Testis (tissue), 3 donors: ENCODE results near the gene KNG1. TPM values are rescaled to one million over a fixed set of nuclear protein-coding genes. Genes with fewer than 3 reads are reported as not detected.
A peak's percentile ranks its signal among the peaks of the same experiment; 100 is the strongest.

ENCODE experiments used
- DNase-seq: peaks from one replicate; pipeline ENCODE4 v3.0.0-alpha.2; 2019
- H3K27ac ChIP-seq, 2 donors: fragments of 200-600 bp; sonication (generic); one replicate each; pipeline ENCODE4 v1.5.1; 2019
- H3K27me3 ChIP-seq: fragments of 200-600 bp; sonication (generic); one replicate; pipeline ENCODE4 v1.5.1; 2019
- H3K36me3 ChIP-seq: fragments of 200-600 bp; sonication (generic); one replicate; pipeline ENCODE4 v1.5.1; 2017; ENCODE audit warnings: low read depth; ENCODE audit errors: missing control alignments
- H3K4me1 ChIP-seq: fragments of 200-600 bp; sonication (generic); one replicate; pipeline ENCODE4 v1.5.1; 2019
- H3K4me3 ChIP-seq, 2 donors: fragments of 200-600 bp; sonication (generic); one replicate each; pipeline ENCODE4 v1.5.1; 2017 to 2019
- H3K9me3 ChIP-seq: fragments of 200-600 bp; sonication (generic); one replicate; pipeline ENCODE4 v1.5.1; 2017
- POLR2A ChIP-seq: fragments of 450-650 bp; IDR thresholded peaks from one replicate; pipeline ENCODE4 v1.6.1; 2017; ENCODE audit warnings: antibody characterized with exemption, mild to moderate bottlenecking, moderate library complexity
- WGBS, 2 donors: methylation state at CpG; one replicate each; pipeline ENCODE4 v1.1.5; 2018; 5-methylcytosine and 5-hydroxymethylcytosine counted together
- intact Hi-C: fragments of 100-400 bp; cut with DNase I; formaldehyde crosslinking; loops from one replicate; pipeline ENCODE4 v1.15.1; 2023; ENCODE audit warnings: low total_unique reads
- polyA plus RNA-seq: library from polyadenylated mRNA; stranded (reverse); fragments of 350-450 nt; fragmentation: Illumina TruSeq; extraction: RNeasy Lipid Tissue Mini Kit (QIAGEN cat#74804); gene quantifications from one replicate; pipeline ENCODE4 v1.2.3, GENCODE V29; 2014; ENCODE audit warnings: low read depth, low replicate concordance; ENCODE audit not compliant: insufficient read depth
- total RNA-seq, 2 donors: library from RNA; depleted of rRNA; stranded (reverse); fragments of >200 nt; gene quantifications; one replicate each; pipeline ENCODE4 v1.2.3, GENCODE V29; 2016
- TF ChIP-seq, protein P1 (sequence below), 3 experiments: fragments of 450-650 bp in 2 of 3; fragments of 200-600 bp in 1 of 3; sonication (generic) in 1 of 3; IDR thresholded peaks; one replicate each; pipeline ENCODE4 v1.5.1; 2016 to 2019; ENCODE audit warnings: antibody characterized with exemption in 3 of 3, mild to moderate bottlenecking in 2 of 3, moderate library complexity in 1 of 3

The KNG1 gene
- total and polyA plus RNA-seq, 3 donors from 2014 or later: 0.31 to 0.43 (median 0.34) TPM

DNA sequence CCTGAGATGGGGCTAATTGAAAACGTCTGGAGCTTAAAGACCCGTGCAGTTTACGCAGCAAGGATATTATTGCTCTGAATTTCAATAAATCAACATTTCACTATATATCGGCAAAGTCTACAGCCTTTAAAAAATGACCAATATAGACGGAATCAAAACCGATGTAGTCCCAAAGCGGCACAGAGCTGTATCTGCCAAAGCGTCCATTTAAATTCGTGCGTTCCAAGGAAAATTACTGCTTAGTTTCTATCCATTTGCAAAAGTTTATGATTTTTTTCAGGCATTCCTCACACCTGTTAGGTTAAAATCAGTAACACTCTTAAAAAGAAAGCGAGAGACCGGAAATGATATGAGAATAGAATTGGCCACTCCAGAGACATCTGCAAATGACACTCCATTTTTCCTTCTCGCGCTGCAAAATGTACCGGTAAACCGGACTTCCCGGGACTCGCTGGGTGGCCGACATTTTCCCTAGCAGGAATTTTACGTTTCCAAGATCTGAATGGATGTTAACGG, 65.4 kb downstream of the KNG1 start:
- Histone ChIP-seq H3K27ac (peak overlapping the region; percentile 100), H3K9me3 (no peaks in the 10 kb centered on the region), H3K27me3 (no peaks in the 10 kb centered on the region), H3K36me3 (no peaks in the 10 kb centered on the region), H3K4me1 (peaks cover 18% of the 10 kb centered on the region), H3K4me3 (peak overlapping the region; percentile 98 to 99)
- 2 to 6% methylated on average over 21 of the region's 21 CpGs for WGBS, 2 donors
- no peak for TF ChIP-seq POLR2A
- TF ChIP-seq, protein P1, sequence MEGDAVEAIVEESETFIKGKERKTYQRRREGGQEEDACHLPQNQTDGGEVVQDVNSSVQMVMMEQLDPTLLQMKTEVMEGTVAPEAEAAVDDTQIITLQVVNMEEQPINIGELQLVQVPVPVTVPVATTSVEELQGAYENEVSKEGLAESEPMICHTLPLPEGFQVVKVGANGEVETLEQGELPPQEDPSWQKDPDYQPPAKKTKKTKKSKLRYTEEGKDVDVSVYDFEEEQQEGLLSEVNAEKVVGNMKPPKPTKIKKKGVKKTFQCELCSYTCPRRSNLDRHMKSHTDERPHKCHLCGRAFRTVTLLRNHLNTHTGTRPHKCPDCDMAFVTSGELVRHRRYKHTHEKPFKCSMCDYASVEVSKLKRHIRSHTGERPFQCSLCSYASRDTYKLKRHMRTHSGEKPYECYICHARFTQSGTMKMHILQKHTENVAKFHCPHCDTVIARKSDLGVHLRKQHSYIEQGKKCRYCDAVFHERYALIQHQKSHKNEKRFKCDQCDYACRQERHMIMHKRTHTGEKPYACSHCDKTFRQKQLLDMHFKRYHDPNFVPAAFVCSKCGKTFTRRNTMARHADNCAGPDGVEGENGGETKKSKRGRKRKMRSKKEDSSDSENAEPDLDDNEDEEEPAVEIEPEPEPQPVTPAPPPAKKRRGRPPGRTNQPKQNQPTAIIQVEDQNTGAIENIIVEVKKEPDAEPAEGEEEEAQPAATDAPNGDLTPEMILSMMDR (IDR thresholded peaks at IDR 0.05): no peak
- intact Hi-C loops: no loop called here
- DNase-seq: no peak

DNA sequence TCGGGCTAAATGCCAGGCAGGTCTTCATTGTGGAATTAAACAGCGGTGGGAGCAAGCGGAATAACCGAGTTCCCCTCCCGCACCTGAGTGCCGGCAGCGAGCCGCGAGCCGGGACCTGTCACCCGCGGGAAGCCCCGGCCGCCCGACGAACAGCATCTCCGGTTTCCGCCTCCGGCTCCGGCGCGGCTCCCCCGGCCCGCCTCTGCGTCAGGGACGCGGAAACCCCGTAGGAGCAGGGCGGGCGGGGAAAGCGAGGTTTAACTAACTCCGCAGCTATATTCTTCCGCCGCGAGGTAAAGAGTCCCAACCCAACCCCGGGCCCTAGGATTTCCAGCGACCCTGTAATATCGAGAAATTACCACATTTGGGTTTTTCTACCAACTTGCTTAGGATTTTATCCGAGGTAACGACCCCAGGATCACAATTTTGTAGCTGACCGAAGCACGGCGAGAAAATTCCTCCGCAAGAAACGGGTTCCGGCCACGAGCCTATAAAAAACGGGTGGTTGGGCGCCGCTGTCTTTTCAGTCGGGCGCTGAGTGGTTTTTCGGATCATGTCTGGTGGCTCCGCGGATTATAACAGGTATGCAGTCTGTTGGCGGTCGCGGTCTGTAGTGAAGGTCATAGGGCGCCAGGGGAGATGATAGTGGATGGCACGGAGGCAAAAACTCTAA, 66.0 kb downstream of the KNG1 start, which contains the start of gene EIF4A2:
EIF4A2 (plus strand) TSS at position 520 of the 673 bp plus-strand sequence; CDS start at position 554, 34 bp downstream.
- DNase-seq: peak; percentile 92
- TF ChIP-seq, protein P1 (IDR thresholded peaks at IDR 0.05): peak in 1 of 3 experiments; percentile 4
- peak; percentile 32 for TF ChIP-seq POLR2A
- WGBS, 2 donors: 0% methylated on average over 39 to 60 of the region's 60 CpGs
- peaks cover 18% of the 10 kb centered on the region for H3K4me1 ChIP-seq
- no peaks in the 10 kb centered on the region for H3K27me3 ChIP-seq
- intact Hi-C loops: no loop called here
- peak within 1 kb of the TSS; percentile 100 for H3K27ac ChIP-seq
- peak within 1 kb of the TSS; percentile 98 to 99 for H3K4me3 ChIP-seq
- H3K9me3 ChIP-seq: no peaks in the 10 kb centered on the region
- H3K36me3 ChIP-seq: no peaks in the 10 kb centered on the region

DNA sequence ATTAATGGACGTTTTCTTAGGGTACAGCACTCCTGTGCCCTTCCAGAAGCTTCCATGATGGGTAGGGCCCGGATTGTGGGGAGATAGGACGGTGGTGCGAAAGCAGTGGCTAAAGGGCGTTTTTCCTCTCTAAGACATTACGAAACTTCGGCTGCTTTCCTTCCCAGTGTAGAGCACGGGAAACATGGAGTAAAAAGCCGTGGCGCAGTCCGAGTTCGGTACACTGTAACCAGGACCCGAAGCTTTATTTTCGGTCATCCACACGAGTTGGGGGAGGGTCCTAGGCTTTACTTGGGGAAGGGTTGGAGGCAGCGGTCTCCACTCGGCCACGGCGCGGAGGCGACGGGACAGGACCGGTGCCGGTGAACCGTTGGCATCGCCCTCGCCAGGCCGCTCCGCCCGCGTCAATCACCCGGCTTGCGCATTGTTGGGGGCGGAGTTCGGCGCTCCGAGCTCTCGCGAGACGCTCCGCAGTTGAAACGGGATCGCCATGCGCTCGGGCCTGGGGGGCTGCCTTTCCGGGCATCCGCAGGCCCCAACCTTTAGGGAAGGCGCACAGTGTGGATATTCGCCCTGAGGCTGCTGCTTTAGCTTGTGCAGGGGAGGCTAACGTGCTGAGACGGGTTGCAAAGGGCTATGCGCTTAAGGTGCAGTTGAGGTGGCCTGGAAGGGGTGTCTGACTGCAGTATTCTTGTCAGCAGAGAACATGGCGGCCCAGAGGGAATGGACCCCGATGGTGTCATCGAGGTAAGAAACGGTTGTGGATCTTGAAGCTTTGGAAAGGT, 66.8 kb downstream of the KNG1 start:
- intact Hi-C loops: no loop called here
- H3K27me3 ChIP-seq: no peaks in the 10 kb centered on the region

DNA sequence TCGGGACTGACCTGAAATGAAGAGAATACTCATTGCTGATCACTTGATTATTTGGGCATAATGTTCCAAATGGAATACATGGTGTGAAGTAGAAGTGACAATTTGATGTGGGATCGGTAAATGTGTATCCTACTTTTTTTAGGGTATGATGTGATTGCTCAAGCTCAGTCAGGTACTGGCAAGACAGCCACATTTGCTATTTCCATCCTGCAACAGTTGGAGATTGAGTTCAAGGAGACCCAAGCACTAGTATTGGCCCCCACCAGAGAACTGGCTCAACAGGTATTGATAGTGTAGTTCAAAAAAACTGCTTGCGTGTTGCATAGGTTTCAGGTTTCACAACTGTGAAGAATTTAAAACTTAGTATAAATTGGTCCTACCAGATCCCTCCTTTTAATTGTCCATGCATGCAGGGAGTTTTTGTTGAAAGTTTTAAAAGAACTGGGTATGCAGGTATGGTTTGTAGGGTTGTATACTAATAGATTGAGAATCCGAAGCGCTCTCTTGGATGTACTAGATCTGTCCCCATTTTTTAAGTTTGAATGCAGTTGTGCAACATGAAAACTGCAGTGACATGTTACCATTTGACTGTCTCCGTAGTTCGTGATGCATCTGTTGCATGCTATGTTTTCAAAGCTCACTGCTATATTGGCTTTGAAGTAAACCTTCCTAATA, 67.8 kb downstream of the KNG1 start:
- Histone ChIP-seq H3K4me1 (peaks cover 23% of the 10 kb centered on the region), H3K9me3 (no peaks in the 10 kb centered on the region), H3K27me3 (no peaks in the 10 kb centered on the region), H3K36me3 (no peaks in the 10 kb centered on the region), H3K4me3 (peak overlapping the region; percentile 98 to 99), H3K27ac (peak overlapping the region in 1 of 2 donors; percentile 100)
- 9 to 18% methylated on average over 7 of the region's 7 CpGs for WGBS, 2 donors
- intact Hi-C loops: no loop called here
- TF ChIP-seq POLR2A: no peak
- TF ChIP-seq, protein P1 (IDR thresholded peaks at IDR 0.05): no peak
- no peak for DNase-seq

More for the DNA sequence above, 66.8 kb downstream of the KNG1 start:
- Histone ChIP-seq H3K4me1 (peaks cover 22% of the 10 kb centered on the region), H3K36me3 (no peaks in the 10 kb centered on the region), H3K4me3 (peak overlapping the region; percentile 98 to 99), H3K9me3 (no peaks in the 10 kb centered on the region), H3K27ac (peak overlapping the region; percentile 100)
- DNase-seq: peak; percentile 92
- peak; percentile 84 for TF ChIP-seq POLR2A
- TF ChIP-seq, protein P1 (IDR thresholded peaks at IDR 0.05): no peak
- WGBS, 2 donors: 1% methylated on average over 24 to 52 of the region's 56 CpGs
